Right atrium auricular region (tissue), 2 donors: ENCODE measurements around the gene TPPP2. TPM values are rescaled to one million over a fixed set of nuclear protein-coding genes. Genes with fewer than 3 reads are reported as not detected.
A peak's percentile ranks its signal among the peaks of the same experiment; 100 is the strongest.

Source experiments
- DNase-seq: peaks from one replicate; pipeline ENCODE4 v3.0.0-alpha.2; 2019; ENCODE audit warnings: low spot score
- H3K27ac ChIP-seq, 2 donors: fragments of 200-600 bp; sonication (generic); 1 replicate in 1 of 2; 2 replicates in 1 of 2; pipeline ENCODE4 v1.5.1; 2016 to 2019
- H3K27me3 ChIP-seq, 2 donors: fragments of 200-600 bp; sonication (generic); one replicate each; pipeline versions ENCODE4 v1.5.1 to v1.6.0; 2017 to 2019
- H3K36me3 ChIP-seq: fragments of 200-600 bp; sonication (generic); one replicate; pipeline ENCODE4 v1.5.1; 2016
- H3K4me1 ChIP-seq, 2 donors: fragments of 200-600 bp; sonication (generic); one replicate each; pipeline versions ENCODE4 v1.5.1 to v1.6.0; 2017 to 2019
- H3K4me3 ChIP-seq, 2 donors: fragments of 200-600 bp; sonication (generic); 1 replicate in 1 of 2; 2 replicates in 1 of 2; pipeline ENCODE4 v1.5.1; 2017 to 2019; ENCODE audit warnings: mild to moderate bottlenecking in 1 of 2, moderate library complexity in 1 of 2
- H3K9me3 ChIP-seq, 2 donors: fragments of 200-600 bp; sonication (generic); one replicate each; pipeline ENCODE4 v1.5.1; 2019
- CTCF ChIP-seq, 2 donors: fragments of 200-600 bp; sonication (generic); IDR thresholded peaks; one replicate each; pipeline ENCODE4 v1.5.1; 2019; ENCODE audit warnings: antibody characterized with exemption in 2 of 2
- total RNA-seq, 2 donors: library from RNA; depleted of rRNA; stranded (reverse); fragments of >200 nt; gene quantifications; one replicate each; pipeline ENCODE4 v1.1.0, GENCODE V29; 2016

TPPP2 gene
- total RNA-seq, 2 donors from 2014 or later, result 0.86 TPM; not detected in 1

GRCh38 chr14:21018286-21018685, 11.7 kb upstream of the TPPP2 start:
- H3K36me3 ChIP-seq, result peaks cover 57% of the 10 kb centered on the region
- no peaks in the 10 kb centered on the region for H3K9me3 ChIP-seq
- no peaks in the 10 kb centered on the region for H3K27me3 ChIP-seq
- TF ChIP-seq CTCF (IDR thresholded peaks at IDR 0.05), result no peak
- no peak overlapping the region for H3K27ac ChIP-seq
- no peak overlapping the region for H3K4me3 ChIP-seq
- no peak for DNase-seq
- peaks cover 0 to 16% of the 10 kb centered on the region in 2 donors for H3K4me1 ChIP-seq

- H3K36me3 ChIP-seq, result peaks cover 57% of the 10 kb centered on the region
- peaks cover 0 to 21% of the 10 kb centered on the region in 2 donors for H3K4me1 ChIP-seq
- no peak for TF ChIP-seq CTCF (IDR thresholded peaks at IDR 0.05)
- H3K27me3 ChIP-seq, result no peaks in the 10 kb centered on the region
- H3K9me3 ChIP-seq, result no peaks in the 10 kb centered on the region
- no peak for DNase-seq
- H3K4me3 ChIP-seq, result no peak overlapping the region
- no peak overlapping the region for H3K27ac ChIP-seq
These were observed 11.2 kb upstream of the TPPP2 start for GRCh38 chr14:21018781-21019180.

- TF ChIP-seq CTCF (IDR thresholded peaks at IDR 0.05), result no peak
- H3K4me1 ChIP-seq, result peaks cover 0 to 26% of the 10 kb centered on the region in 2 donors
- no peak for DNase-seq
- peaks cover 57% of the 10 kb centered on the region for H3K36me3 ChIP-seq
- no peak overlapping the region for H3K27ac ChIP-seq
- H3K27me3 ChIP-seq, result no peaks in the 10 kb centered on the region
- H3K4me3 ChIP-seq, result no peak overlapping the region
- H3K9me3 ChIP-seq, result no peaks in the 10 kb centered on the region
These were observed 10.7 kb upstream of the TPPP2 start for GRCh38 chr14:21019366-21019765.

GRCh38 chr14:21020977-21021545, 9.0 kb upstream of the TPPP2 start:
- no peaks in the 10 kb centered on the region for H3K27me3 ChIP-seq
- no peaks in the 10 kb centered on the region for H3K9me3 ChIP-seq
- H3K4me3 ChIP-seq, result no peak overlapping the region
- H3K36me3 ChIP-seq, result peaks cover 57% of the 10 kb centered on the region
- no peak for DNase-seq
- H3K4me1 ChIP-seq, result peaks cover 0 to 26% of the 10 kb centered on the region in 2 donors
- no peak for TF ChIP-seq CTCF (IDR thresholded peaks at IDR 0.05)
- no peak overlapping the region for H3K27ac ChIP-seq

- Histone ChIP-seq H3K36me3 (peaks cover 44% of the 10 kb centered on the region), H3K4me3 (peak overlapping the region; percentile 85 to 89), H3K9me3 (no peaks in the 10 kb centered on the region), H3K27me3 (no peaks in the 10 kb centered on the region), H3K27ac (peak overlapping the region; percentile 96 to 98), H3K4me1 (peaks cover 0 to 38% of the 10 kb centered on the region in 2 donors)
- no peak for DNase-seq
- TF ChIP-seq CTCF (IDR thresholded peaks at IDR 0.05), result no peak
These were observed 7.3 kb upstream of the TPPP2 start for GRCh38 chr14:21022686-21023085.

GRCh38 chr14:21023174-21023573, 6.8 kb upstream of the TPPP2 start:
- no peak for DNase-seq
- peaks cover 39% of the 10 kb centered on the region for H3K36me3 ChIP-seq
- no peak for TF ChIP-seq CTCF (IDR thresholded peaks at IDR 0.05)
- no peaks in the 10 kb centered on the region for H3K27me3 ChIP-seq
- H3K9me3 ChIP-seq, result no peaks in the 10 kb centered on the region
- peak overlapping the region; percentile 85 to 89 for H3K4me3 ChIP-seq
- peaks cover 0 to 38% of the 10 kb centered on the region in 2 donors for H3K4me1 ChIP-seq
- H3K27ac ChIP-seq, result peak overlapping the region; percentile 96 to 98
